Muscle layer of colon (tissue), 2 donors: ENCODE data around the gene MPZL2.

Source experiments
- H3K27ac ChIP-seq: one replicate; pipeline ENCODE4 v1.7.0; 2013; ENCODE audit warnings: low read depth, mild to moderate bottlenecking, low read length, moderate library complexity
- H3K27me3 ChIP-seq, 2 donors: one replicate each; pipeline ENCODE4 v1.7.0; 2013; ENCODE audit warnings: low read length in 2 of 2, mild to moderate bottlenecking in 2 of 2; ENCODE audit not compliant: insufficient read depth in 2 of 2, control insufficient read depth in 1 of 2
- H3K36me3 ChIP-seq: one replicate; pipeline ENCODE4 v1.7.0; 2013; ENCODE audit warnings: mild to moderate bottlenecking, low read length; ENCODE audit not compliant: insufficient read depth
- H3K4me1 ChIP-seq: one replicate; pipeline ENCODE4 v1.7.0; 2013; ENCODE audit warnings: mild to moderate bottlenecking, low read length; ENCODE audit not compliant: insufficient read depth
- H3K4me3 ChIP-seq, 2 donors: one replicate each; pipeline ENCODE4 v1.7.0; 2013; ENCODE audit warnings: low read length in 2 of 2, low read depth in 1 of 2, mild to moderate bottlenecking in 1 of 2, moderate library complexity in 1 of 2
- H3K9ac ChIP-seq: one replicate; pipeline ENCODE4 v1.7.0; 2013; ENCODE audit warnings: low read length
- H3K9me3 ChIP-seq: one replicate; pipeline ENCODE4 v1.7.0; 2013; ENCODE audit warnings: mild to moderate bottlenecking, low read length
- donor health status: abdominal sarcoma.
- donor health status: Adenocarcinoma of cecum.

Gene MPZL2

DNA sequence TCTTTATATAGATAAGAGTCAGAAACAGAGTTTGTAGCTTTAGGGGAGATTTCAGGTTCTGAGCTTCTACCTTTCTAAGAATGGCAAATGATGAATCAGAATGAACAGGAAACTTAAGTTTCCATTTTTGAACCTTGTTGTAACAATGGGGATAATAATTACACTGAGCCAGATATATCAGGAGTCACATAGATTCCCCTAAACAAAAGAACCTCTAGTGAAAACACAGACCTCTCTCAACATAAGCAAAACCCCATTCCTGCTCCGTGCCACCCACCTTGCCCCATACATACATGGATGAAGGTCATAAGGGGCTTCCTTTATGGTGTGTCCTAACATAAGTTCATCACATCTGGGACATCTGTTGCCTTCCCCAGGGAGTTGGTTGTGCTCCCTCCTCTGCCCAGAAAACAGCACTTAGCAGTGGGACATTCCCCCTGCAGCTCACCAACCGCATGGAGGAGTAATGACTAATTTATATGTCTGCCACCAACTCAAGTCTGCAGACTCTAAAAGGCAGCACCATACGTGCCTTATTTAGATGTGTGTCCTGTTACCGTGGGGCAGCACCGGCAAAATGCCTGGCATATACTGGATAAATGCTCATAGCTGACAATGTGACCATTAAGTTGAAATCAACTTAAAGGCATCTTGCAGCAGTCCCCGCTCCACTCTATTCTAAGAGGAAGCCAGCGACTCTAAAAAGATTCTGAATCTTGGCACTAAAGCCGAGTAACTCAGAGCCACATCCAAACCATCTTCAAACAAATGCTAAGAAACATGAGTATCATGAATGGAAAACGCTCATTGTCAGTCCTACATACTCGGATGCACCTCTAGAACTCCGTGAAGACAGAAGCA lies 47.2 kb downstream of the MPZL2 start:
- no peaks in the 10 kb centered on the region for H3K36me3 ChIP-seq
- no peak overlapping the region for H3K4me3 ChIP-seq
- H3K27me3 ChIP-seq, result no peaks in the 10 kb centered on the region
- no peaks in the 10 kb centered on the region for H3K4me1 ChIP-seq
- H3K9ac ChIP-seq, result no peak overlapping the region
- no peak overlapping the region for H3K27ac ChIP-seq
- H3K9me3 ChIP-seq, result no peaks in the 10 kb centered on the region

GRCh38 chr11:118215765-118216164 lies 48.3 kb downstream of the MPZL2 start:
- Histone ChIP-seq H3K4me3 (no peak overlapping the region), H3K9me3 (no peaks in the 10 kb centered on the region), H3K36me3 (no peaks in the 10 kb centered on the region), H3K4me1 (no peaks in the 10 kb centered on the region), H3K9ac (no peak overlapping the region), H3K27ac (no peak overlapping the region), H3K27me3 (no peaks in the 10 kb centered on the region)

DNA sequence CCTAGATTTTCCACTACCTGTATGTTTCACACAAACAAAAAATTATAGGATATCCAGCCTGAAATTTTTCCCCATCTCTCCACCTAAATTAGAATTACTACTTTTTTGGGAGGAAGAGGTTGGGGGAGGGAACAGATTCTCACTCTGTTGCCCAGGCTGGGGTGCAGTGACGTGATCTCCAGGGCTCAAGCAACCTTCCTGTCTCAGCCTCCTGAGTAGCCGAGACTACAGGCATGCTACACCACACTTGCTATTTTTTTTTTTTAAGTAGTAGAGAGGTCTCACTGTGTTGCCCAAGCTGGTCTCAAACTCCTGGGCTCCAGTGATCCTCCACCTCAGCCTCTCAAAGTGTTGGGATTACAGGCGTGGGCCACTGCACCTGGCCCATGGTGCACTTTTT lies 48.8 kb downstream of the MPZL2 start:
- no peaks in the 10 kb centered on the region for H3K36me3 ChIP-seq
- H3K4me3 ChIP-seq, result no peak overlapping the region
- no peaks in the 10 kb centered on the region for H3K9me3 ChIP-seq
- H3K4me1 ChIP-seq, result no peaks in the 10 kb centered on the region
- H3K27ac ChIP-seq, result no peak overlapping the region
- no peak overlapping the region for H3K9ac ChIP-seq
- no peaks in the 10 kb centered on the region for H3K27me3 ChIP-seq

DNA sequence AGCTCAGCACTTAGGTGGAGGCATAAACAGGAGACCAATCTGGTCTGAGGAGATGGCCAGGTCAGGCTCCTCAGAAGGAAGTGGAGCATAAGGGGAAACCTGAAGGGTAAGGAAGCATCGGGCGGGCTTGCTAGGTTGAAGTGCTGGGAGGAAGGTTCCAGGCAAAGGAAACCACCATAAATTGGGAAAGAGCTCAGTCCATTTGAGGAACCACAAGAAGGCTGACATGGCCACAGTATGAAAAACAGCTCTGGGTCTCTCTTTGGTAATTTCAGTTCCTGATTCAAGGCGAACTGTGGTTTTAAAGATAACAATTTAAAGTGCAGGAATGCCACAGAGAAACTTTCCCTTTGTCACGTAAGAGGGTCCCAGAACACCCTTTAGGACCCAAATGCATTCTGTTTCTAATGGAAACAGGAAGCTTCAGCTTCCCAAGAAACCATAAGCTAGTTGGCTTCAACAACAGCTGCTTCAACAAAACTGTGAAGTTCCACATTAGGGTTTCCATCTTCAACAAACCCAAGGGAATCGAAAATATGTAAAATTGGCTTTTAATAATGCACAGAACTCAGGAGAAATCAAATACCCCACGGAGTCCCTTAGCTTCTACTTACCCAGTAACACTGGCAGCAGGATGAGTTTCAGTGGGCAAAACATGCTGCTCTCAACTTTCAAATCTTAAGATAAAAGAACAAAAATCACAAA lies 49.7 kb downstream of the MPZL2 start:
- H3K4me3 ChIP-seq, result no peak overlapping the region
- H3K27ac ChIP-seq, result no peak overlapping the region
- H3K4me1 ChIP-seq, result no peaks in the 10 kb centered on the region
- no peaks in the 10 kb centered on the region for H3K27me3 ChIP-seq
- no peak overlapping the region for H3K9ac ChIP-seq
- H3K9me3 ChIP-seq, result no peaks in the 10 kb centered on the region
- no peaks in the 10 kb centered on the region for H3K36me3 ChIP-seq

GRCh38 chr11:118213781-118214180 lies 50.3 kb downstream of the MPZL2 start:
- no peaks in the 10 kb centered on the region for H3K27me3 ChIP-seq
- H3K4me3 ChIP-seq, result no peak overlapping the region
- H3K27ac ChIP-seq, result no peak overlapping the region
- no peak overlapping the region for H3K9ac ChIP-seq
- H3K36me3 ChIP-seq, result no peaks in the 10 kb centered on the region
- no peaks in the 10 kb centered on the region for H3K4me1 ChIP-seq
- H3K9me3 ChIP-seq, result no peaks in the 10 kb centered on the region

DNA sequence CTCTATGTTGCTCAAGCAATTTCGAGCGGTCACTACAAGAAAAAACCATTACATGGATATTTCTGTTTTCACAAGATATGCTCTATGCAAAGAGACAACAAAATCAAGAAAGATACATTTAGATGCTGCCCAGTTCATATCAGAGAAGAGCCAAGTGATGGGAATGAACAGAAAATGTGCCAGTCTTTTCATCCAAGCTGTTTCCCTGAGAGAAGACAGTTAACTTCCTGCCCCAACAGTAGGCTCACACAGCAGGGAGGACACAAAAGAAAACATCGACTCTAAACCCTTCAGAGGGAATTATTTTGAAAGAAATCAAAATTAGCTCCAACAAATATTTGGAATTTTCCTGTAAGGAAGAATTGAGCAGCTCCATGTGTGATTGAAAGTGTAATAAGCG lies 50.9 kb downstream of the MPZL2 start:
- Histone ChIP-seq H3K27me3 (no peaks in the 10 kb centered on the region), H3K4me1 (no peaks in the 10 kb centered on the region), H3K27ac (no peak overlapping the region), H3K9ac (no peak overlapping the region), H3K36me3 (no peaks in the 10 kb centered on the region), H3K4me3 (no peak overlapping the region), H3K9me3 (no peaks in the 10 kb centered on the region)

DNA sequence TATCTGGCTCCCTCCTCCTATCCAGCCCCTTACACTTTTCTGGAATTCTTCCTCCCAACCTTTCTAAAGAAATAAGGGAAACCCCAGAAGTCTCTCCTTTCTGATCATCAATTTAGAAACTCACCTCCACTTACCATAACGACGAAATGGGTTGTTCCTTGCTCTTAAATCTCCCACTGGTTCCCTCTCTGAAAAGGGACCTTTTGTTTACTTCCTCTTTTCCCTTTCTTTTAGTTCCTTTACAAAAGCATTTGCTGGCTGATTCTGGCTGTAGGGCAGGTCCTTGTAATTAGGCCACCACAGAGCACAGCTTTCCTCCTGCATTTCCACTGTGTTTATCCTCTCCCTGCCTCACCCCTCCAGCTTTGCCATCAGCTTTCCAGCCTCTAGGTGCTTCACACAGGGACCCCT lies 51.3 kb downstream of the MPZL2 start:
- Histone ChIP-seq H3K27me3 (no peaks in the 10 kb centered on the region), H3K4me1 (no peaks in the 10 kb centered on the region), H3K9me3 (no peaks in the 10 kb centered on the region), H3K4me3 (no peak overlapping the region), H3K9ac (no peak overlapping the region), H3K36me3 (no peaks in the 10 kb centered on the region), H3K27ac (no peak overlapping the region)

- H3K9ac ChIP-seq, result no peak overlapping the region
- H3K36me3 ChIP-seq, result no peaks in the 10 kb centered on the region
- no peak overlapping the region for H3K4me3 ChIP-seq
- H3K9me3 ChIP-seq, result no peaks in the 10 kb centered on the region
- no peaks in the 10 kb centered on the region for H3K4me1 ChIP-seq
- no peaks in the 10 kb centered on the region for H3K27me3 ChIP-seq
- no peak overlapping the region for H3K27ac ChIP-seq
Observed at GRCh38 chr11:118212131-118212725, 51.9 kb downstream of the MPZL2 start.

GRCh38 chr11:118211006-118211405 lies 53.1 kb downstream of the MPZL2 start:
- H3K27ac ChIP-seq, result no peak overlapping the region
- H3K9me3 ChIP-seq, result no peaks in the 10 kb centered on the region
- no peaks in the 10 kb centered on the region for H3K36me3 ChIP-seq
- no peaks in the 10 kb centered on the region for H3K27me3 ChIP-seq
- no peaks in the 10 kb centered on the region for H3K4me1 ChIP-seq
- H3K4me3 ChIP-seq, result no peak overlapping the region
- no peak overlapping the region for H3K9ac ChIP-seq

DNA sequence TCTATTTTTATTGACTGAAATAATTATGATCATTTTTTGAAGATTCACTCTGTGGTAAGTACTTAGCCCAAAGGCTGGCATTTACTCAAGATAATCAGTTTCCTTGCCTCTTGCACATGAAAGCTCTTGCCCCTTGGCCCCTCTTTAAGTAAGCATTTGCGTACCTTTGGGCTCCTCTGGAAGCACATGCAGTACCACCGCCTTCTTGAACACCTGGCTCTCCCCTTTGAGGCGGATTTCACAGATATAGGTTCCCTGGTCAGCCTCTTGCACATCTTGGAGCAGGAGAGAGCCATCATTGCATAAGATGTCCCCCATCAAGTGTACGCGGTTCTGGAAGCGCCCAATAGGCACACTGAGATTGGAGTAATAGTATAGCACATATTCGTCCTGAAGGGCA lies 53.8 kb downstream of the MPZL2 start:
- Histone ChIP-seq H3K36me3 (no peaks in the 10 kb centered on the region), H3K4me1 (no peaks in the 10 kb centered on the region), H3K9me3 (no peaks in the 10 kb centered on the region), H3K9ac (no peak overlapping the region), H3K27ac (no peak overlapping the region), H3K27me3 (no peaks in the 10 kb centered on the region), H3K4me3 (no peak overlapping the region)

DNA sequence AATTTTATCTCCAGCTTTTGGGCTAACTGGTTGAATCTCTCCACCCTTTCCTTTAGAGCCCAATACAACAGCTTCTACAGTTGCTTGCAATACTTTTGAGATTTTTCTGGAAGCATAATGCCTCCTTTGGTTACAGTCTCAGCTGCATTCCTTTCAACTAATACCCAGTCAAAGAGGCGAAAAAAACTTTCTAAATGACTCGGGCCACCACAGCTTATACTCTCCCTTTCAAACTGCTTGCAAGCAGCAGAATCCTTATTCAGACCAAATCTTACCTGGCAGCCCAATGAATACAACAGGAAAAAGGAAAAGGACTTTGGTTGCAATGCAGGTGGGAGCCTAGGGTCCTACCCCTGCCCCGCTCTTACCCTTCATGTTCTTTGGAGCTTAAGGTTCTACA lies 55.1 kb downstream of the MPZL2 start:
- no peak overlapping the region for H3K4me3 ChIP-seq
- no peak overlapping the region for H3K27ac ChIP-seq
- no peaks in the 10 kb centered on the region for H3K27me3 ChIP-seq
- no peaks in the 10 kb centered on the region for H3K4me1 ChIP-seq
- H3K9ac ChIP-seq, result no peak overlapping the region
- H3K9me3 ChIP-seq, result no peaks in the 10 kb centered on the region
- H3K36me3 ChIP-seq, result no peaks in the 10 kb centered on the region
